K562 (cell line): ENCODE measurements around the gene ZC3H18. TPM values are rescaled to one million over a fixed set of nuclear protein-coding genes. Genes with fewer than 3 reads are reported as not detected.

ENCODE experiments used
- CEBPG ChIP-seq, 3 experiments: fragments of 200-800 bp in 1 of 3; sonication (Bioruptor generic) in 1 of 3; sonication (generic) in 1 of 3; formaldehyde crosslinking in 1 of 3; IDR thresholded peaks in 2 of 3; conservative IDR thresholded peaks in 1 of 3; 2 replicates each; pipeline versions ENCODE4 v1.6.1 to v1.8.0; 2016 to 2022; ENCODE audit warnings: missing compliant biosample characterization in 2 of 3, missing genetic modification characterization in 2 of 3, mild to moderate bottlenecking in 1 of 3, missing genetic modification reagents in 1 of 3
- E2F3 ChIP-seq: fragments of 250-450 bp; sonication (Bioruptor Pico); IDR thresholded peaks from 2 replicates; pipeline ENCODE4 v1.4.0; 2020; ENCODE audit warnings: mild to moderate bottlenecking
- ELF4 ChIP-seq: fragments of 450-650 bp; formaldehyde crosslinking; IDR thresholded peaks from 2 replicates; pipeline ENCODE4 v1.4.0; 2022; ENCODE audit warnings: missing genetic modification characterization
- GATAD2A ChIP-seq: fragments of 450-650 bp; IDR thresholded peaks from 2 replicates; pipeline ENCODE4 v1.6.1; 2017
- HDAC1 ChIP-seq, 2 experiments: fragments of 450-650 bp; IDR thresholded peaks; 2 replicates each; pipeline ENCODE4 v1.6.1; 2016 to 2017; ENCODE audit warnings: inconsistent platforms in 1 of 2, mild to moderate bottlenecking in 1 of 2, moderate library complexity in 1 of 2
- HLTF ChIP-seq: fragments of 450-650 bp; IDR thresholded peaks from 2 replicates; pipeline ENCODE4 v1.6.1; 2016
- KAT8 ChIP-seq: fragments of 450-650 bp; IDR thresholded peaks from 2 replicates; pipeline ENCODE4 v1.6.1; 2016; ENCODE audit warnings: low read depth, mild to moderate bottlenecking
- NCOA2 ChIP-seq, 2 experiments: fragments of 450-650 bp; IDR thresholded peaks; 2 replicates each; pipeline ENCODE4 v1.6.1; 2018; ENCODE audit warnings: mild to moderate bottlenecking in 2 of 2, moderate library complexity in 1 of 2; ENCODE audit not compliant: partially characterized antibody in 2 of 2
- TBL1XR1 ChIP-seq, 2 experiments: IDR thresholded peaks; 2 replicates each; pipeline ENCODE4 v1.6.1; 2012; ENCODE audit warnings: improper control_type of control experiment in 2 of 2, low read length in 2 of 2, mild to moderate bottlenecking in 1 of 2
- ZNF133 ChIP-seq: fragments of 250-450 bp; sonication (Bioruptor Pico); IDR thresholded peaks from 2 replicates; pipeline ENCODE4 v1.4.0; 2020; ENCODE audit warnings: mild to moderate bottlenecking
- ZNF140 ChIP-seq: fragments of 250-450 bp; sonication (Bioruptor Pico); IDR thresholded peaks from 2 replicates; pipeline ENCODE4 v1.8.0; 2021; ENCODE audit warnings: moderate library complexity, mild to moderate bottlenecking, inconsistent platforms
- ZNF583 ChIP-seq: fragments of 250-450 bp; sonication (Bioruptor Pico); IDR thresholded peaks from 2 replicates; pipeline ENCODE4 v1.4.0; 2020
- ZNF77 ChIP-seq: fragments of 250-450 bp; sonication (Bioruptor Pico); IDR thresholded peaks from 2 replicates; pipeline ENCODE4 v1.5.0; 2020
- ZNF780A ChIP-seq: fragments of 250-450 bp; sonication (Bioruptor Pico); IDR thresholded peaks from 2 replicates; pipeline ENCODE4 v1.5.0; 2021; ENCODE audit warnings: mild to moderate bottlenecking
- polyA plus RNA-seq, 8 experiments: library from polyadenylated mRNA; depleted of rRNA in 4 of 8; stranded (reverse) in 5 of 8; unstranded in 3 of 8; fragments of >200 nt; fragmentation: Nextera tagmentation in 2 of 8; fragmentation: Illumina TruSeq in 1 of 8; extraction: Ambion mirVana in 2 of 8; extraction: Trizol in 1 of 8; gene quantifications; 2 replicates each; pipeline versions ENCODE4 v1.2.1 to v1.2.3, GENCODE V29; 2011 to 2014; ENCODE audit warnings: inconsistent platforms in 1 of 8, missing spikeins in 1 of 8
- total RNA-seq, 7 experiments: library from RNA; depleted of rRNA in 6 of 7; stranded (reverse); fragments of >200 nt in 6 of 7; fragmentation: Illumina TruSeq in 2 of 7; extraction: Trizol in 2 of 7; gene quantifications; 2 replicates each; pipeline versions ENCODE4 v1.2.1 to v1.2.3, GENCODE V29; 2011 to 2021; ENCODE audit warnings: low replicate concordance in 1 of 7
- TF ChIP-seq, protein P1 (sequence below), 3 experiments: fragments of 200-800 bp in 1 of 3; sonication (Bioruptor generic) in 1 of 3; sonication (generic) in 1 of 3; formaldehyde crosslinking in 1 of 3; IDR thresholded peaks; 2 replicates each; pipeline versions ENCODE4 v1.6.1 to v1.8.0; 2016 to 2022; ENCODE audit warnings: mild to moderate bottlenecking in 2 of 3, missing compliant biosample characterization in 2 of 3, missing genetic modification characterization in 2 of 3, missing genetic modification reagents in 1 of 3
- TF ChIP-seq, protein P2 (sequence below): sonication (generic); formaldehyde crosslinking; IDR thresholded peaks from 2 replicates; pipeline ENCODE4 v1.9.0; 2022; ENCODE audit warnings: mild to moderate bottlenecking, missing genetic modification reagents
- TF ChIP-seq, protein P3 (sequence below), 2 experiments: IDR thresholded peaks; 2 replicates each; pipeline ENCODE4 v1.6.1; 2011; ENCODE audit warnings: borderline replicate concordance in 1 of 2, control low read depth in 1 of 2, low read depth in 1 of 2, low read length in 1 of 2, mild to moderate bottlenecking in 1 of 2, mixed read lengths in 1 of 2, moderate library complexity in 1 of 2; ENCODE audit not compliant: insufficient read depth in 1 of 2, insufficient read length in 1 of 2, poor library complexity in 1 of 2, severe bottlenecking in 1 of 2; ENCODE audit errors: extremely low read depth in 1 of 2
- TF ChIP-seq, protein P4 (sequence below): sonication (generic); formaldehyde crosslinking; IDR thresholded peaks from 2 replicates; pipeline ENCODE4 v1.9.0; 2022; ENCODE audit warnings: mild to moderate bottlenecking, missing genetic modification reagents
- TF ChIP-seq, protein P5 (sequence below): sonication (generic); formaldehyde crosslinking; IDR thresholded peaks from 2 replicates; pipeline ENCODE4 v1.8.0; 2022; ENCODE audit warnings: mild to moderate bottlenecking, missing genetic modification reagents, borderline replicate concordance

Gene ZC3H18
- total and polyA plus RNA-seq, 9 of the 15 experiments (the other 6 are each of a cell fraction or from before 2014, with no cell fraction given) = 1.7 to 88.7 (median 26.9) TPM

DNA sequence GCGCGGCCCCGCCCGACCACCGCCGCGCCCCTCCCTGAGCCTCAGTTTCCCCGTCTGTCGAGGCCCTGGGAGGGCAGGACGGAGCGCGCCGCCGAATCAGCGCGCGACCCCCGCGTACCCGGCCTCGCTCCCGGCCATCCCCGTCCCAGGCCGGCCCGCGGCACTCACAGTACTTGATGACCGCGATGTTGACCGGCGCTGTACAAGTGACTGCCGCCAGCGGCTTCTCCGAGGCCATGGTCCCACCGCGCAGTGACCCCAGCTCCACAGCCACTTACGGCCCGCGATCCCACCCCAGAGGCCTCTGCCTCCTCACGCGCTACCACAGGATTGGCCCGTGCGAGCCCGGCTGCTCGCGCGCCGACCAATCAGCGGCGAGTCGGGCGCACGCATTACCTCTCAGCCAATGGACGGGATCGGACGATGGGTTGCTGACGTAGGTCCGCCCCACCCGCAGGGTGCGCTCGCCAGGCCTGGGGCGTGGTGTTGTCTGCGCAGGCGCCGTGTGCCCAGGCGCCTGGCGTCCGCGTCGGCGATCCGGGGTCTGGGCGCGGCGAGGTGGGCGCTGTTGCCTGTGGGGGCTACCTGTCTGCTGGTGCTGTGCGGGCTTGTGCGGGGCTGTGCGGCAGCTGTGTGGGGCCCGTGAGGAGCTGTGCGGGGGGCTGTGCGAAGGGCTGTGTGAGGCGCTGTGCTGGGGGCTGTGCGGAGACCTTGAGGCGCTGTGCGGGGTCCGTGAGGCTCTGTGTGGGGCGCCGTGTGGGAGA, 92.8 kb downstream of the ZC3H18 start, which contains the start of gene MVD (continued):
- TF ChIP-seq, protein P1, sequence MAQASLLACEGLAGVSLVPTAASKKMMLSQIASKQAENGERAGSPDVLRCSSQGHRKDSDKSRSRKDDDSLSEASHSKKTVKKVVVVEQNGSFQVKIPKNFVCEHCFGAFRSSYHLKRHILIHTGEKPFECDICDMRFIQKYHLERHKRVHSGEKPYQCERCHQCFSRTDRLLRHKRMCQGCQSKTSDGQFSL (CRISPR knock-in tag; IDR thresholded peaks at IDR 0.05) = peak; percentile 55; the same call in 1 of the 2 replicates
- TF ChIP-seq, protein P1 (tag; IDR thresholded peaks at IDR 0.05) = no peak
- TF ChIP-seq HDAC1 (IDR thresholded peaks at IDR 0.05) (peak in 1 of 2 experiments; percentile 65; a peak in 2 of 4 replicates), E2F3 (CRISPR knock-in tag) (no peak), ZNF133 (CRISPR knock-in tag) (peak; percentile 60; the same call in 1 of the 2 replicates), ZNF140 (no peak), ZNF780A (CRISPR knock-in tag) (no peak), KAT8 (no peak), NCOA2 (IDR thresholded peaks at IDR 0.05; ENCODE audit: partially characterized antibody in 2 of 2) (no peak), TBL1XR1 (IDR thresholded peaks at IDR 0.05; ENCODE audit: low read length in 2 of 2) (0 out of 4 replicates have a peak, but pooled peaks of 1 of the 2 experiments have one; percentile 10), ZNF77 (no peak), GATAD2A (peak; percentile 92), CEBPG (CRISPR knock-in tag; IDR thresholded peaks at IDR 0.05) (no peak), CEBPG (tag; conservative IDR thresholded peaks at IDR 0.05 in 1 of 2, IDR thresholded peaks at IDR 0.05 in 1 of 2) (no peak), ZNF583 (CRISPR knock-in tag) (no peak), ELF4 (CRISPR knock-in tag) (peak; percentile 78), HLTF (no peak)
- TF ChIP-seq, protein P2, sequence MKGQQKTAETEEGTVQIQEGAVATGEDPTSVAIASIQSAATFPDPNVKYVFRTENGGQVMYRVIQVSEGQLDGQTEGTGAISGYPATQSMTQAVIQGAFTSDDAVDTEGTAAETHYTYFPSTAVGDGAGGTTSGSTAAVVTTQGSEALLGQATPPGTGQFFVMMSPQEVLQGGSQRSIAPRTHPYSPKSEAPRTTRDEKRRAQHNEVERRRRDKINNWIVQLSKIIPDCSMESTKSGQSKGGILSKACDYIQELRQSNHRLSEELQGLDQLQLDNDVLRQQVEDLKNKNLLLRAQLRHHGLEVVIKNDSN (CRISPR knock-in tag) = peak; percentile 75
- TF ChIP-seq, protein P3, sequence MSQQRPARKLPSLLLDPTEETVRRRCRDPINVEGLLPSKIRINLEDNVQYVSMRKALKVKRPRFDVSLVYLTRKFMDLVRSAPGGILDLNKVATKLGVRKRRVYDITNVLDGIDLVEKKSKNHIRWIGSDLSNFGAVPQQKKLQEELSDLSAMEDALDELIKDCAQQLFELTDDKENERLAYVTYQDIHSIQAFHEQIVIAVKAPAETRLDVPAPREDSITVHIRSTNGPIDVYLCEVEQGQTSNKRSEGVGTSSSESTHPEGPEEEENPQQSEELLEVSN (IDR thresholded peaks at IDR 0.05; ENCODE audit: borderline replicate concordance in 1 of 2, extremely low read depth in 1 of 2, insufficient read depth in 1 of 2, insufficient read length in 1 of 2, low read depth in 1 of 2, low read length in 1 of 2, poor library complexity in 1 of 2, severe bottlenecking in 1 of 2) = peak; percentile 57 to 81
- TF ChIP-seq, protein P4, sequence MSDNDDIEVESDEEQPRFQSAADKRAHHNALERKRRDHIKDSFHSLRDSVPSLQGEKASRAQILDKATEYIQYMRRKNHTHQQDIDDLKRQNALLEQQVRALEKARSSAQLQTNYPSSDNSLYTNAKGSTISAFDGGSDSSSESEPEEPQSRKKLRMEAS (CRISPR knock-in tag) = peak; percentile 58; the same call in 1 of the 2 replicates
- TF ChIP-seq, protein P5, sequence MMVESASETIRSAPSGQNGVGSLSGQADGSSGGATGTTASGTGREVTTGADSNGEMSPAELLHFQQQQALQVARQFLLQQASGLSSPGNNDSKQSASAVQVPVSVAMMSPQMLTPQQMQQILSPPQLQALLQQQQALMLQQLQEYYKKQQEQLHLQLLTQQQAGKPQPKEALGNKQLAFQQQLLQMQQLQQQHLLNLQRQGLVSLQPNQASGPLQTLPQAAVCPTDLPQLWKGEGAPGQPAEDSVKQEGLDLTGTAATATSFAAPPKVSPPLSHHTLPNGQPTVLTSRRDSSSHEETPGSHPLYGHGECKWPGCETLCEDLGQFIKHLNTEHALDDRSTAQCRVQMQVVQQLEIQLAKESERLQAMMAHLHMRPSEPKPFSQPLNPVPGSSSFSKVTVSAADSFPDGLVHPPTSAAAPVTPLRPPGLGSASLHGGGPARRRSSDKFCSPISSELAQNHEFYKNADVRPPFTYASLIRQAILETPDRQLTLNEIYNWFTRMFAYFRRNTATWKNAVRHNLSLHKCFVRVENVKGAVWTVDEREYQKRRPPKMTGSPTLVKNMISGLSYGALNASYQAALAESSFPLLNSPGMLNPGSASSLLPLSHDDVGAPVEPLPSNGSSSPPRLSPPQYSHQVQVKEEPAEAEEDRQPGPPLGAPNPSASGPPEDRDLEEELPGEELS (CRISPR knock-in tag) = no peak
